GM18951 (cell line): ENCODE data around the gene IDH1.
A peak's percentile ranks its signal among the peaks of the same experiment; 100 is the strongest.
"Not testable (repeated sequence)": the region's sequence is repeated elsewhere in the genome, so short reads cannot be mapped to it uniquely, and the experiment has no call there.

Experiments used
- POLR2A ChIP-seq: IDR thresholded peaks from 4 replicates; pipeline ENCODE4 v1.6.1; 2011; ENCODE audit warnings: mild to moderate bottlenecking; ENCODE audit not compliant: insufficient read length, insufficient read depth; ENCODE audit errors: extremely low read depth
- in situ Hi-C: fragments of 300-500 bp; cut with MboI; formaldehyde crosslinking; loops from one replicate; pipeline ENCODE4 v1.12.0; 2022; ENCODE audit warnings: low sequenced_read_pairs, mixed read lengths, inconsistent platforms; ENCODE audit not compliant: unreplicated experiment

The IDH1 gene

DNA sequence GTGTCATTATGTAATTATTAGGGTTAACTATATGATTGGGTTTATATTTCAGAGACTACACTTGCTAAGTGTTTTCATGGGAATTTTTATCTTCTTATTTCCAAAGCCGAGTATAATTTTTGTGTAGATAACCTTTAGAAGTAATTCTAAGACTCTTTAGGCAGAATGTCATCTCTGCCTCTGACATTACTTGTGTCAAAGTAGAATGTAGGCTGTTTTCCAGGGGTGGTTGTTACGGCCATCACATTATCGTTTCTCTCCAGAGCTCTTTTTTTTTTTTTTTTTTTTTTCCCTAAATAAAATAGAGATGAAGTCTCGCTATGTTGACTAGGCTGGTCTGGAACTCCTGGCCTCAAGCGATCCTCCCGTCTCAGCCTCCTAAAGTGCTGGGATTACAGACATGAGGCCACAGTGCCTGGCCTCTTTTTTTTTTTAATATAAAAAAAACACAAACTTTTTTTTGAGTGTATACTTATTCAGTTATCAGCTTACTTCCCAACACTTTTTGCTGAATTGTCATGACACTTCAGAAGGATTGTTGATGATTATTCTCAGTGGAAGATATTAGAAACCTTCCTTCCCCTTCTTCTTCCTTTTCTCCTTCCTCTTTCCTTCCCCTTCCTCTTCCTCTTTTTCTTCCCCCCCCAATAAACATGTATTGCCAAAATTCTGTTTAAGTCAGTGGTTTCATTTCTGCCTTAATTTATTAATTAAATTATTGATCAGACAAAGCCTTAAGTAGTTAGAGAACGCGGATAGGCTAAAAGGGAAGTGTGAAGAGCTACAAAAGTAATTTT, 13.5 kb upstream of the IDH1 start:
- TF ChIP-seq POLR2A: no peak
- in situ Hi-C loops: no loop called here

DNA sequence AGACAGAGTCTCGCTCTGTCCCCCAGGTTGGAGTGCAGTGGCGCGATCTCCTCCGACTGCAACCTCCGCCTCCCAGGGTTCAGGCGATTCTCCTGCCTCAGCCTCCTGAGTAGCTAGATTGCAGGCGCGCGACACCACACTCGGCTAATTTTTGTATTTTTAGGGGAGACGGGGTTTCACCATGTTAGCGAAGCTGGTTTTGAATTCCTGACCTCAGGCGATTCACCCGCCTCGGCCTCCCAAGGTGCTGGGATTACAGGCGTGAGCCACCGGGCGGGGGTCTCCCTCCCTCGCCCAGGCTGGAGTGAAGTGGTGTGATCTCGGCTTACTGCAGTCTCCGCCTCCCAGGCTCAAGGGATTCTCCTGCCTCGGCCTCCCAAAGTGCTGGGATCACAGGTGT, 12.7 kb upstream of the IDH1 start:
- in situ Hi-C loops: not testable (repeated sequence)

DNA sequence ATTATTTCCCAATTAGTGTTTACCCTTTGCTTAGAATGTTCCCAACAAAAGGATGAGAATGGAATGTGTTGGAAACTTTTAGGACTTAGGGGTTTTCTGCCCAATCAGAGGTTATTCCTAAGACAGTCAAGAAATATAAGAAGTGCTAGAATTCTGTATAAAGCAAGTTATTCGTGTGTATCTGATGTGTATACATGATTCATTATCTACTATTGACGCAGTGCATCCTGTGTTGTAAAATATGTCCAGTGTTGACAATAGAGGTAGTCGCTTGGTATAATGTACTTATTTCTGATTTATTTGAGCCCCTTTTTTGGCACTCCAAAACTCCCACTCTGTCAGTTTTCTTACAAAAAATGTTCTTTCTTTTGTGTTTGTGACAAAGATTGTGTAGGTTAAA, 12.1 kb upstream of the IDH1 start:
- in situ Hi-C loops: no loop called here
- TF ChIP-seq POLR2A: no peak

DNA sequence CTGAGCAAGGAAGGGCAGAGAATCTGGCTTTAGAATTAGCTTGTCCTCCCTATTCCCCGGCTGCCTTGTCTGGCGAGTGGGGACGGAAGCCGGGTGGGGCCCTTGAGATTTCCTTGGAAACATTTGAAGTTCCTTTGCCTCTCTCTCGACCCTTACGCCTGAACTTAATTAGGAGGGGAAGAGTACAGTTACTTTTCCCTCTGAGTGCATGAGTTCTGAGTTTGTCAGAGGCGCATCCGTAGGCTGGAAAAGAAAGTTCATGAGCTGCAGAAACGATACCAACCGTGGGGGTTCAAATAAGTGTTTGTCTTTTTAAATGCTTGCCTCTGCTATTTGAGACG, 11.7 kb upstream of the IDH1 start:
- TF ChIP-seq POLR2A: no peak
- in situ Hi-C loops: no loop called here

DNA sequence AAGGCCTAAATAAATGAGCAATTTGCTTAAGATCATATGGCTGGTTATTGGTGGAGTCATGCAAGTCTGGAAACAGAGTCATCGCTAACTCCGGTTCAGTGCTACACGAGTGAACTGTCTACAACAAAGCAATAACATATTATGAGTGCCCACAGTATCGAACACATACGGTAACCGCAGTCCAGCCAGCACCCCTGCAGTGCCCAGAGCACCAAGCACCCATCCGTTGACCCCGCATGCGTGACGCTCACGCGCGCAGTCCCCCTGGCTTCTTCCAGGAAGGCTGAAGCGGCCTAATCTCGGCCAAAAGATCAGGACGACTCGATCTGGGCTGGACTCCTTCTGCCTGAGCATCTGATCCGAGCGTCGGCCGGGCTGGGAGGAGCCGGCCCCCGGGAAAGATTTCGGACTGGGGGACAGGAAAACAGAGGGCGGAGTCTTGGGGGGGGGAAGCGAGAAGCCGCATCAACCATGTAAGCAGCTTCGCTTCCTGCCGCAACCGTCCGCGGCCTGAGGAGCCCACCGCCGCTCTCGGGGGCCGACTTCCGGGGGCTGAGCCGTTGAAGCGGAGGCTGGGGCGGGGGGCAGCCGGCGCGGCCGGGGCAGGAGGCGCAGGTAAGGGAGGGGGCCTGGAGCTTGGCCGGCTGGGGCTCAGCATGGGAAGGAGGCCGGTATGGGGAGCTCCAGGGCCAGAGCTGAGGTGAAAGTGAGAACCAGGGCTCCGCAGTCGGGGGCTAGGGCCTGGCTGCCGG, 11.1 kb upstream of the IDH1 start, which contains the start of gene PIKFYVE:
Gene PIKFYVE, plus strand, starts transcription at position 455 of the 752 bp plus-strand sequence. CDS start 5,265 bp downstream, outside the sequence.
- in situ Hi-C loops: no loop called here
- peak; percentile 77 for TF ChIP-seq POLR2A

DNA sequence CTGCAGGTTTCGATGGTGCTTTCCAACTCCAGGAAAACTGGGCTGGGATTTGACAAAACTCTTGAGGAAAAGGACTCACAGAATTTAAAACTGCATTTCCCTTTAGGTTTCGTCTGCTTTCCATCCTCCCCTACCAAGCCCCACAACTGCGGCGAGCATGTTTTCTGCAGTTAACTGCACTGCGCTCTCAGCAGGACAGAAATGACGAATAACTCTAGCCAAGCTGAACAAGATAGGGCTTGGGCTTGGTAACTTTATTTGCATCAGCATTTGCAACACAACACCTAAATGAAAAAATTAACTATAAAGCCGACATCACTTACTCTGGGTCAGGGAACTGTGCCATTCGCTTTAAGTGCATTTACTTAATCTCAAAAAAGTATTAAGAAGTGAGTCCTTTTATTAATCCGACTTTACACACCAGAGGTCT, 10.5 kb upstream of the IDH1 start:
- TF ChIP-seq POLR2A: peak; percentile 3

DNA sequence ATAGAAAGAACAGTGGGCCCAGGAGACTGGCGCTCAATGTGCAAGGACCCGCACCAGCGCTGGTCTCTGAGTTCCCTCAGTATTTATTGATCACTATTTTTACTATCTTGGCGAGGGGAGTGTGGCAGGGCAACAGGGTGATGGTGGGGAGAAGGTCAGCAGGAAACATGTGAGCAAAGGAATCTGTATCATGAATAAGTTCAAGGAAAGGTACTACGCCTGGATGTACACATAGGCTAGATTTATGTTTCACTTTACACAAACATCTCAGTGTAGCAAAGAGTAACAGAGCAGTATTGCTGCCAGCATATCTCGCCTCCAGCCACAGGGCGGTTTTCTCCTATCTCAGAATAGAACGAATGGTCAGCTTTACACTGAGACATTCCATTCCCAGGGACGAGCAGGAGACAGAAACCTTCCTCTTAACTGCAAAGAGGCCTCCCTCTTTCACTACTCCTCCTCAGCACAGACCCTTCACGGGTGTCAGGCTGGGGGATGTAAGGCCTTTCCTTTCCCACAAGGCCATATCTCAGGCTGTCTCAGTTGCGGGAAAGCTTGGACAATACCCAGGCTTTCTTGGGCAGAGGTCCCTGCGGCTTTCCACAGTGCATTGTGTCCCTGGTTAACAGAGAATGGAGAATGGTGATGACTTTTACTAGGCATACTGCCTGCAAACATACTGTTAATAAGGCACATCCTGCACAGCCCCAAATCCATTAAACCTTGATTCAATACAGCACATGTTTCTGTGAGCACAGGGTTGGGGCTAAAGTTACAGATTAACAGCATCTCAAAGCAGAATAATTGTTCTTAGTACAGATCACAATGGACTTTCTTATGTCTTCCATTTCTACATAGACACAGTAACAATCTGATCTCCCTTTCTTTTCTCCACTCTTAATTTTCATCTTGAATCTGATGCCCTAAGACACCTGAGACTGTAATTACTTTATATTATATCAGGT, 2.3 kb upstream of the IDH1 start:
- in situ Hi-C loops: not testable (repeated sequence)

More for the DNA sequence above, 10.5 kb upstream of the IDH1 start:
- in situ Hi-C loops: no loop called here

DNA sequence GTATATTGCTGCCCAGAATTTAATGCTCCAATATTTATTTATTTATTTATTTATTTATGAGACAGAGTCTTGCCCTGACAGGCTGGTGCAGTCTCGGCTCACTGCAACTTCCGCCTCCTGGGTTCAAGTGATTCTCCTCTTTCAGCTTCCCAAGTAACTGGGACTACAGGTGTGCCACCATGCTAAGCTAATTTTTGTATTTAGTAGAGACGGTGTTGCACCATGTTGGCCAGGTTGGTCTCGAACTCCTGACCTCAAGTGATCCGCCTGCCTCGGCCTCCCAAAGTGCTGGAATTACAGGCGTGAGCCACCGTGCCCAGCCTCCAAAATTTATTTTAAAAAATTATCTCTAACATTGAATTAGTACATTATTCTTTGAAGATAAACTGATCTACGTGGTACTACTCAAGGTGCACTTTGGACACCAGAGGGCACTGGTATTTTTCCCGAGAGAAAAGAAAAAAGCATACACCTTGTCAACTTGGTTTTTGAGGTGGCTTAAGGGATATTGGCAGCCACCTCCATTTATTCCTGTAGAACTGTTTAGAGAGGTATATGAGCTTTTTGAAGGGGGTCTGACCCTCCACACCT, 1.4 kb upstream of the IDH1 start:
- in situ Hi-C loops: no loop called here
- TF ChIP-seq POLR2A: no peak

DNA sequence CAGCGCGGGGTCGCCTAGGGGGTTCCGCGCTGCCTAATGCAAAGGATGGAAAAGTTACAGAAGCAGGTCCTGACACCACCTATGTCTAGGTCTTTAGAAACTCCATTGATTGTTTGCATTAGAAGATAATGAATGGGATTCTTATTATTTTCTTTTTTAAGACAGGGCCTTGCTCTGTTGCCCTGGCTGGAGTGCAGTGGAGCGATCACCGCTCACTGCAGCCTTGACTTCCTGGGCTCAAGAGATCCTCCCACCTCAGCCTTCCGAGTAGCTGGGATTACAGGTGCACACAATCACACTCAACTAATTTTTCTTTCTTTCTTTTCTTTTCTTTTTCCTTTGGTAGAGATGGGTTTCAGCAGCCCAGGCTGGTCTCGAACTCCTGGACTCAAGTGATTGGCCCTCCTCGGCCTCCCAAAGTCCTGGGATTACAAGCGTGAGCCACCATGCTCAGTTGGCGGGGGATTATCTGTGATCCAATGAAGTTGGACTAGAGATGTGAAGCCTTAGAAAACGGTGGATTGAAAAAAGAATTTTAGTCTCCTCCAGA, 761 bp upstream of the IDH1 start:
- TF ChIP-seq POLR2A: no peak
- in situ Hi-C loops: no loop called here

DNA sequence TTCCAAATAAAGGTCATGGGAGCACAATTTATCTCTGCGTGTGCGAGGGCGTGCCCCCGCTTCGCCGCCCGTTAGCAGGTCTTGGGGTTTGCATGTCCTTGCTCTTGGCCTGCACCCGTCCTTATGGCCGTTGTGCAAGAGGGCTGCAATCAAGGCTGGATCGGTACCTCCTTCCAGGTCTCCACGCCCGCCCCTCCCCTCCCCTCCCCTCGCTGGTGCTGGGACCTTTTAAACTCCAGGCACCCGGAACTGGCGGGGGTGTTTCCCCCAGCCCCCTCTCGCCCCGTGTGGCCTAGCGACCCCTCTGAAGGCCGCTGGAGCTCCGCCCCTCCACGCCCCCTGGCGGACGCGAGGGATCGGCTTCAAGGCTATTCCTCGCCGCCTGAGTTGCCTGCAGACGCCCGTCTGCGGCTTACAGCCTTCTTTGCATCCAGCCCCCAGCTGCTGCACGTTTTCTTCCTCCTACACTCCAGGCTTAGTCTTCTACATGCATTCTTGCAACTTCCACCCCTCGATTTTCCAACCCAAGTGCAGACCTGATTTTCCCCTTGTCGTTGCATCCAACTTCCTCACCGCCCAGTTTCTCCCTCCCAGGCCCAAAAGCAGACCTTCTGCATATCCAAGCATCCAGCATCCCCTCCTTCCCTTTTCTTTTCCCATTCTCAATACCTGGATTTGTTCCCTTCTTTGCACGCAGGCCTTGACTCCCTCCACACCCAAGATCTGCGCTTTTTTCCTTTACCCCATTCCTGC, 577 bp downstream of the IDH1 start:
- no peak for TF ChIP-seq POLR2A
- in situ Hi-C loops: no loop called here

DNA sequence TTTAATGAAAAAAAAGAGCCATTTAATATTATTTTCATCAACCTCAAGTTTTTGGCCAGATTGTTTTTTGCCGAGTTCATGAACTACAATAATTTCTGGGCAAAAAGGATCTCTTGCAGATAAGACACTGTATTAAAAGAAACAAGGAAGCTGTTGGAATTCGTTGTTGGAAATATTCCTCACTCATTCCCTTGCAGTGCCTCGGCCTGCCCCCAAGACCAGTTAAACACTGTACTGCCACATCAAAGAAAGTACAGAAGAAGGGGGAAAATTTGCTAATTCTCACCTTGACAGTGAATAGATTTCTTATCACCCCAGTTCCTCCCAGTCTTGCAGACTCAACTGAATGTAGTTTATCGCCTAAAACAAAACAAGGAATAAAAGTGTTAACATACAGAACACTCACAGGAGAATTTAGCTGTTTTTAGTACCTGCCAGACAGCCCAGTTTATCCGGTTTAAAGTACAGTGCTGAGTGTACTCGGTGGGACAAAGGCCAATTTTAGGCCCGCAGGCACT, 1.2 kb downstream of the IDH1 start:
- in situ Hi-C loops: no loop called here
- TF ChIP-seq POLR2A: no peak
